HG03575 (cell line): ENCODE results near the gene ELOVL7.
"Not testable (repeated sequence)": the region's sequence is repeated elsewhere in the genome, so short reads cannot be mapped to it uniquely, and the experiment has no call there.

Experiments used
- ATAC-seq: cut with Tn5 transposase; IDR thresholded peaks from one replicate; pipeline ENCODE4 v1.9.1; 2021; ENCODE audit not compliant: unreplicated experiment, insufficient number of reproducible peaks, low FRiP score; ENCODE audit errors: extremely low read depth

ELOVL7 gene

DNA sequence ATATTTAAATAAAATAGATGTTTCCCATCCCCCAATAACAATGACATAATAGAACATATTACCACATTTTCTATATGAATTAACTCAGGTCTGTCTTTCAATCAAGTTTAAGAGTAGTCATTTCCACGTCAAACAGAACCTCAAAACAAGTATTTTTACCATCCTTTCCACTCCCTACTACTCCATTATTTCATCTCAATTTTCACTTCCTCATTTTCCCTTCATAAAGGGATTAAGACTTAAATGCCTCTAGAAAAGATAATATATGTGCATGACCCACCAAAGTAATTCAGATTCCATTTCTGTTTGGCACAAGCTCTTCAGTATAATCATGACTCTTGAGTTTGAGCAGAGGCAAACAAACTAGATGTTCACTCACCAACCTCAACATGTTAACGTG is 40.4 kb downstream of the ELOVL7 start:
- ATAC-seq = no peak

DNA sequence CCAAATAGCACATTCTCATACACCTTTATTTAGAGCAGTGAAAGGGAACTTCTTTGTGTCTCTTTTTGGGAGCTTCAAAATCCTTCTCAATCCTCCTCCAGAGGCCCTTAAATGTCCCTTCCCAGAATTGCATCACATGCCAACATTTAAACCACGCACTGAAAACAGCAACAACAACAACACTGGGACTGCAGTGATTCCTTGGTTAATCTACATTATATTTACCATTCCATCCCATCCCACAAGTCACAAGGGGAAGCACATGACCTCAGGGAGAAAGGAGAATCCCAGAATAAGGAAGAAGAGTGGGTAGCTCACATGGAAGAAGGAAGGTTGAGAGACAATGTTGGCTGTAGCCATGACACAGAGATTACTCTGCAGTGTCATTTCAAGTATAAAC is 41.1 kb downstream of the ELOVL7 start:
- ATAC-seq = no peak

DNA sequence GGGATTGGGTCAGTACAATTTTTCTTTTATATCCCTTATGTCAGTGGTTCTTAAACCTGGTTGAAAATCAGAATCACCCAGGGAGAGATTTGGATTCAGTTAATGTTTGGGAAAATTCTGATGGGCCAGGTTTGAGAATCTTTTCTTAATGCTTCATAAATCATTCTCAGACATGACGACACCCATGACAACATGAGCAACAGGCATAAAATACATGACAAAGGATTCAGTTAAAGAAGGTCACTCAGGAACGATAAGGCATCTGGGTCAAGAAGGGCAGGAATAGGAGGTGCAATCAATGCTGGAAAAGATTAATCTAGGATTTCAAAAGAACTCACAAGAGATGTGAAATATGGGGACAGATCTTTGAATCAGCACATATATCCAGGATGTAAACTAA is 41.8 kb downstream of the ELOVL7 start:
- no peak for ATAC-seq

DNA sequence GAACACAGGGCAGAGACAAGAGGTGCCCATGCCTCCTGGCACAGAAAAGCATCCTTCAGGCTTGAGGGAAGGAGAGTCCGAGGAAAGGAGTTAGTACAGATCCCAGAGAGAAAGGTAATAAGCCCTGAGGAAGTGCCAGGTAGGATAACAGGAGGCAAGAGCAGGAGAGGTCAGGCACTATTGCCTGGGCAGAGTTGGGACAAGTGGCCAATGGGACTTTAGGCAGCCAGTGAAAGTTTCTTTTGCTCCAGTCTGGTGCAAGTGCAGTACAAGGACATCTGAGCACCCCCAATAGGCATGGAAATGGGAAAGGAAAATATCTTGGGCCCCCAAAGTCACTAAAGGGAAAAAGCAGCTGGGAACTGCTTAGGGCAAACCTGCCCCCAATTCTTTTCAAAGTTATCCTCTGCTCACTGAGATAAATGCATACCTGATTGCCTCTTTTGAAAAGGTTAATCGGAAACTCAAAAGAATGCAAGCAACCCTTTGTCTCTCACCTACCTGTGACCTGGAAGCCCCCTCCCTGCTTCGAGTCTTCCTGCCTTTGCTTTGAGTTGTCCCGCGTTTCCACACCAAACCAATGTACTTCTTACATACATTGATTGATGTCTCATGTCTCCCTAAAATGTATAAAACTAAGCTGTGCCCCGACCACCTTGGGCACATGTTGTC is 46.5 kb downstream of the ELOVL7 start:
- ATAC-seq = no peak

DNA sequence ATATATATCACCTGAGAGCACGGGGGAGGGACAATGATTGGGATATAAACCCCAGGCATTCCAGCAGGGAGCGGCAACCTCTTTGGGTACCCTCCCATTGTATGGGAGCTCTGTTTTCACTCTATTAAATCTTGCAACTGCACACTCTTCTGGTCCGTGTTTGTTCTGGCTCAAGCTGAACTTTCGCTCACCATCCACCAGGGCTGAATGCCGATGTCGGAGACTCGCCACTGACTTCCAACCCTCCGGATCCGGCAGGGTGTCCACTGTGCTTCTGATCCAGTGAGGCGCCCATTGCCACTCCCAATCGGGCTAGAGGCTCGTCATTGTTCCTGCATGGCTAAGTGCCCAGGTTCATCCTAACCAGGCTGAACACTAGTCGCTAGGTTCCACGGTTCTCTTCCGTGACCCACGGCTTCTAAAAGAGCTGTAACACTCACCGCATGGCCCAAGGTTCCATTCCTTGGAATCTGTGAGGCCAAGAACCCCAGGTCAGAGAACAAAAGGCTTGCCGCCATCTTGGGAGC is 48.6 kb downstream of the ELOVL7 start:
- ATAC-seq = not testable (repeated sequence)

DNA sequence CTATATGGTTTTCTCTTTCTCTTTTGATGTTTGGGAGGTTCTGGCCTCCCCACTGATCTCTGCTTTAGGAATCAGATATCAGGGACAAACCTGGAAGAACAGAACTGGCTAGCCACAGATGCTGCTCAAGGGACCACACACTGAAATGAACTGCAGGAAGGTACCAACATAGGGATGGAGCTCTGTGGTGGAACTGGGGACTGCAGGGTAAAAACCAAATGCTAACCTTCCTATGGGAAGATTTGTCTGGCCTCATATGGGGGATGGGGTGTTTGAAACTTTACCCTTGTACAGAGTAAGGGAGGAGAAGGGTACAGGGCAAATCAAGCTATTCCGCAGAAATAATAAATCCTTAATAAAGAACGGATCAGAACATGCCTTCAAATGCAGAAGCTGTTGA is 49.4 kb downstream of the ELOVL7 start:
- no peak for ATAC-seq

DNA sequence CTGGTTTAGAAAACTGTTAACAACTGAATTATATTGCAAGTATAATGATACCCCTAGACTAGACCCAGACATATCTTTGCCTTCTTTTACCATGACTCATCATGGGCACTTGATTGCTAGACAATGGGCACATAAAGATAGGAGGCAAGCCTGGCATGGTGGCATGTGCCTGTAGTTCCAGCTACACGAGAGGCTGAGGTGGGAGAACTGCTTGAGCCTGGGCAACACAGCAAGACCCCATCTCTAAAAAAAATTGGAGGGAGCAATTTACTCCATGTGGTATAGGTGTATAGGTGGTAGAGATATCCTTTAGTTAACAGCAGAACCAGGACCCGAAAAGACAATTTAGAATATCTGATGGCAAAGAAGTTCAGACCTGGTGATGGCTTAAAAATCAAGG is 51.6 kb downstream of the ELOVL7 start:
- no peak for ATAC-seq

DNA sequence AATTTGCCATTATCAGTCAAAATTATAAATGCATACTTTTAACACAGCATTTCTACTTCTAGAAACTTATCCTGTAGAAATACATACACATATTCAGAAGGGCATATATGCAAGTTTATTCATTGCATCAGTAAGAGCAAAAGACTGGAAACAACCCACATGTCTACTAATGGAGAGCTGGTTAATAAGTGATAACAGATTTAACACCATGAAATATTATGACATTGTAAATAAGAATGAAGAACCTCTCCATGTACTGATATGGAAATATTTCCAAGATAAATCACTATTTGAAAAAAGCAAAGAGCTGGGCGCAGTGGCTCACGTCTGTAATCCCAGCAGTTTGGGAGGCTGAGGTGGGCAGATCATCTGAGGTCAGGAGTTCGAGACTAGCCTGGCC is 54.5 kb downstream of the ELOVL7 start:
- no peak for ATAC-seq

DNA sequence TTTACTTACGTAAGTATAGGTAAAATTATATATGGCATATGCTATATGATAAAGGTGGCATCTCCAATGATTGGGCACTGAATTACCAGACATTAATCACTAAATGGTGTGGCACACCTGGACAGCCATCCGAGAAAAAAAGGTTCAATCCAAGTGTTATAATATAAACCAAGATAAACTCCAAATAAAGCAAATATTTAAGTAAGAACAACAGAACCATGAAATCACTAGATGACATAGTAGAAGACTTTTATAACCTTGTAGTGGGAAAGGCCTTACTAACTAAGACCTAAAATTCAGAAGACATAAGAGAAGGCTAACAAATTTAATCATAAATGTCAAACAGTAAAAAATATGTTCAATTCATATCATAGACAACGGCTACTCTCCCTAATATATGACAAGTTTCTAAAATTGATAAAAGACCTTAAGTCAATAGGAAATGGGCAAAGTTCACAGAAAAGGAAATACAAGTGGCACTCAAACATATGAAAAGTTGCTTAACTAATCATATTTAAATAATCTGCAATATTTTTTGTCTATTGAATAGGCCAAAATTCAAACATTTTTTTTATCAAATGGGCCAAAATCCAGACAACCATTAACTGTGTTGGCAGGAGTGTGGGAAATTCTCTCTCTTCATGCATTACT is 55.1 kb downstream of the ELOVL7 start:
- no peak for ATAC-seq

DNA sequence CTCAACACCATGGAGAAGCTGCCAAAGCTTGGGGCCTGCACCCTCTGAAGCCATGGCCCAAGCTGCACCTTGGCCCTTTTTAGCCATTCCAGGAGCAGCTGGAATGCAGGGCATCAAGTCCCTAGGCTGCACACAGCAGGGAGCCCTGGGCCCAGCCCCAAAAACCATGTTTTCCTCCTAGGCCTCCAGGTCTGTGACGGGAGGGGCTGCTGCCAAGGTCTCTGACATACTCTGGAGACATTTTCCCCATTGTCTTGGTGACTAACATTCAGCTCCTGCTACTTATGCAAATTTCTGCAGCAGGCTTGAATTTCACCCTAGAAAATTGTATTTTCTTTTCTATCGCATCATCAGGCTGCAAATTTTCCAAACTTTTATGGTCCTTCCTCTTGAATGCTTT is 64.6 kb downstream of the ELOVL7 start:
- ATAC-seq = no peak

DNA sequence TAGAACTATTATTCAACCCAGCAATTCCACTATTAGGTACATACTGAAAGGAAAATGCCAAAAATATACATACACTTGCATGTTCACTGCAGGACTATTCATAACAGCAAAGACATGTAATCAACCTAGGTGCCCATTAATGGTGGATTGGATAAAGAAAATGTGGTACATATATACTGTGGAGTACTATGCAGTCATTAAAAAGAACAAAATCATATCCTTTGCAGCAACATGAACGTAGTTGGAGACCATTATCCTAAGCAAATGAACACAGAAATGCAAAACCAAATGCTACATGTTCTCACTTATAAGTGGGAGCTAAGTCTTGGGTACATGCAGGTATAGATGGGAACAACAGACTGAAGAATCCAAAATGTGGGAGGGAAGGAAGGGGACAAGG is 67.7 kb downstream of the ELOVL7 start:
- no peak for ATAC-seq

DNA sequence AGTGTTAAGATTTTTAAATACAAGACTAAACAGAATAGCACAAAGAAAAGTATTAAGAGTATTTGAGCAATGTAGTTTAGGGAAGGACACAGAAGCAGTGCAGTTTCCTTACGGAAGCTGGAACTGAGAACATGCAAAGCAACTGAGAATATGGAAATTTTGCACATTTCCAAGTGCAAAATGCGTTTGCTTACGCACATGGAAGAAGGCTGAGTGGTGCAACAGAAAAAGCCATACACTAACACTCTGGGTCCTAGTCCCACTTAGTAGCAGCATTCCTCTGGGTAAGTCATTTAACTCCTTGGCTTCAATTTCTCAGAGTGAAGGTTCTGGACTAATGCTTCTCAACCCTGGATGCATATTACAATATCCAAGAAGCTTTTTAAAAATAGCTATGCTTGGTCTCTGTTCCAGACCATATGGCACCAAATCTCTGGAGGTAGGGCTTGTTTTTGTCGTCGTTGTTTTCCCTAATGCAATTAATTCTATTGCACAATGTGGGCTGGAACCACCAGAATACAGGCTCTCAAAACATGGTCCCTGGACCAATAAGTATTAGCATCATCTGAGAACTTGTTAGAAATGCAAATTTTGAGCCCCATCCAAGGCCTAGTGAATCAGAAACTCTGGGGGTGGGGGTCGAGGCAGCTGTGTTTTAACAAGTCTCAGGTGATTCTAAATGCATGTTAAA is 78.9 kb downstream of the ELOVL7 start:
- ATAC-seq = no peak

DNA sequence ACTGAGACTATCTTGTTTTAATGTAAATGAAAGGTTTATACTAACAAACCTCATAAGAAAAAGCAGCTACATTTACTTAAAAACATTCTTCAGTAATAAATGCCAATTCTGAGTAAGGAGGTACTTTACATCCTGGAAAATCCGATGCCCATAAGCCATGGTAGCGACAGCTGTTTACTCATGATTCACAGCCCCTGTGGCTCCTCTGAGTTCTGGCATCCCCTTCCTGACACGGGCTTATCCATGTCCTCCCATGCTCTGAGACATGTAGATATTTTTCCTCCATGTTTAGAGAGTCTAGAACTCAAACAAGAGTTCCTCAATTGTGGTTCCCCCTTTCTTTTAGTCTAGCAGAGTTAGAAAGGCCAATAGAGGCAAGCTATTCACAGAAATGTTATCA is 81.0 kb downstream of the ELOVL7 start:
- no peak for ATAC-seq

DNA sequence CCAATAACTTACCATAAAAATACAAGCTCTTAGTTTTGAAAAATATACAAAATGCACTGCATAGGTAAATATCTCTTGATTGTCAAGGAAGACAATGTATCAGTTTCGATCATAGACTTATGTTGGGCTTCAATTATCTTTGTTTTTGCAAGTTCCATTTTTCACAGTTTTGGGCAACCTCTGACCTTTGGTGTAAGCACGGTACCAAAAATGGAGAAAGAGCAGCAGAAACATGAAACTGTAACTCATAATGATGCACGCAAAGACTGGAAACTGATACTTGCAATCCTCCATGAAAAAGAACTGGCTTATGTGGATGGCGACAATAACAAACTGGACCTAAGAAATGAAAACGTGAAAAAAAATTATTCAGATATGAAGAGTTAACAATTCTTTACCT is 89.6 kb downstream of the ELOVL7 start:
- ATAC-seq = no peak

DNA sequence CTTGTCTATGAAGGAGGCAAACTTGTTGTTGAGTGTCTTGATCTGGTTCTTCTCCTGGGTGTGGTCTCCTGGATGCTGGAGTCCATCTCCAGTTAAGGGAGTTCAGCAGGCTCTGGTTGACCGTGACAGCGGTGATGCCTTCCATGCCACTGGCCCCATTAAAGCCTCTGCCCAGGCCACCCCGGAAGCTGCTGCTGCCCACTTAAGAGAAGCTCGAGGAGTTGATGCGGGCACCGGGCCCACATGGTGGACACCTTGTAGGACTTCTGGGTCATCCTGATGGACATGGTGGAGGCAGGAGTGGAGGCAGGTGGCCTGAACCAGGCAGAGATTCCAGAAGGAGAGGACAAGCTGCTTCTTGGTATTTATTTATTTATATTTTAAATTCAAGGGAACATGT is 99.4 kb downstream of the ELOVL7 start:
- ATAC-seq = no peak

DNA sequence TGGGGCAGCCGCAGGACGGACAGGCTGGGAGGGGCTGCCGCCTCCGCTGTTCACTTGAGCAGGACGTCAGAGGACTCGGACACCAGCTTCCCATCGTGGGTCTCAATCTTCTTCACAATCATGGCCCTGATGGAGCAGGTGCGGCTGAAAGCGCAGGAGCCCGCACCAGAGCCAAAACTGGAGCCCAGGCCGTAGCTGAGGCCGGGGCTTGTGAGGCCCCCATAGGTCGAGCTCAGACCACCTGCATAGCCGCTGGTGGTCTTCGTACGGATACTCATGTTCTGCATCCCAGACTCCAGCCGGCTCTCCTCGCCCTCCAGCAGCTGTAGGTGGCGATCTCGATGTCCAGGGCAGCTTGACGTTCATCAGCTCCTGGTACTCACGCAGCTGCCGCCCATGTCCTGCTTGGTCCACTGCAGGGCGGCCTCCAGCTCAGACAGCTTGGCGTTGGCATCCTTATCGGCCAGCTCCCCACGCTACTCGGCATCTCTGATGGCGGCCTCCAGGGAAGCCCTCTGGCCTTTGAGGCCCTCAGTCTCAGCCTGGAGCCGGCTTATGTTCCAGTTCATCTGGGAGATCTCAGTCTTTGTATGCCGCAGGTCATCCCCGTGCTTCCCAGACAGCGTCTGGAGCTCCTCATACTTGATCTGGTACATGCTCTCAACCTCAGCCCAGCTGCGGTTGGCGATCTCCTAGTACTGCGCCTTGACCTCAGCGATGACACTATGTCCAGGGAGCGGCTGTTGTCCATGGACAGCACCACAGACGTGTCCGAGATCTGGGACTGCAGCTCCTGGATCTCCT is 100.4 kb downstream of the ELOVL7 start:
- ATAC-seq = no peak

DNA sequence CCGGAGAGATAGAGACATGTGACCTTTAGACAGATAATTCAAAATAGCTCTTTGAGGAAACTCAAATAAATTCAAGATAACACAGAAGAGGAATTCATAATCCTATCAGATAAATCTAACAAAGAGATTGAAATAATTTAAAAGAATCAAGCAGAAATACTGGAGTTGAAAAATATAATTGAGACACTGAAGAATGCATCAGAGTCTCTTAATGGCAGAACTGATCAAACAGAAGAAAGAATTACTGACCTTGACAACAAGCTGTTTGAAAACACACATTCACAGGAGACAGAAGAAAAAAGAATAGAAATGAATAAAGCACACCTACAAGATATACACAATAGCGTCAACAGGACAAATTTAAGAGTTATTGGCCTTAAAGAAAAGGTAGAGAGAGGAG is 103.7 kb downstream of the ELOVL7 start:
- ATAC-seq = no peak

DNA sequence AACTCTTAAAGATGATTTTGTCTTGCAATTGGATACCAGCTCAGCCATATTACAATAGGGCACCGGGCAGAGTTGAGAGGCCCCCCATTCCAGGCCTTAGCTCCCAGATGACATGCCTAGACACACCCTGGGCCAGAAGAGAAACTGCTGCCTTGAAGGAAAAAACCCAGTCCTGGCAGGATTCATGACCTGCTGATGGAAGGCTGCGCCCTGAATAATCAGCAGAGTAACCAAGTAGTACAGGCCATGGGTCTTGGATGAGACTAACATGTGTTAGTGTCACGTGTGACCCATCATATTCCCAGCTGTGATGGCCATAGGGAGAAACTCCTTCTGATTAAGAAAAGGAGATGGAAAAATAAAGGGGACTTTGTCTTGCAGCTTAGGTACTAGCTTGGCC is 105.1 kb downstream of the ELOVL7 start:
- no peak for ATAC-seq

DNA sequence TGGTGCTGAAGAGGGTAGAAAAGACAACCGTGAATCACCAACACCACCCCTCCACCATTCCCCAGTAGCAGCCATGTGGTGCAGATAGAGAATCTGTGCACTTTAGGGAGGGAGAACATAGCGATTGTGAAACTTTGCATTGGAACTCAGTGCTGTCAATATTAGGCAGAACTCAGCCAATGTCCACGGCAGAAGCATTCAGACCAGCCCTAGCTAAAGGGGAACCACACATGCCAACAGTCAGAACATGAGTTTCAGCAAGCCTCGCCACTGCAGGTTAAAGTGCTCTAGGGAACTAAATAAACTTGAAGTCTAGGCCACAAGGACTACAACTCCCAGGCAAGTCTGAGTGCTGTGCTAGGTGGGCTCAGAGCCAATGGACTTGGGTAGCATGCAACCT is 105.6 kb downstream of the ELOVL7 start:
- no peak for ATAC-seq
